OCI-LY1 (cell line): ENCODE results near the gene C1orf56.
"Not testable (repeated sequence)": the region's sequence is repeated elsewhere in the genome, so short reads cannot be mapped to it uniquely, and the experiment has no call there.

Source experiments
- EZH2 ChIP-seq: fragments of 200-600 bp; sonication (generic), shearing (Covaris generic); IDR thresholded peaks from 2 replicates; pipeline ENCODE4 v1.8.0; 2017; ENCODE audit warnings: borderline replicate concordance, mixed run types, mild to moderate bottlenecking, antibody characterized with exemption, low read length, moderate library complexity, mixed read lengths
- TF ChIP-seq, protein P1 (sequence below): fragments of 200-600 bp; sonication (generic), shearing (Covaris generic); IDR thresholded peaks from 2 replicates; pipeline ENCODE4 v1.5.1; 2017; ENCODE audit warnings: mild to moderate bottlenecking, antibody characterized with exemption, low read length, moderate library complexity, mixed read lengths

DNA sequence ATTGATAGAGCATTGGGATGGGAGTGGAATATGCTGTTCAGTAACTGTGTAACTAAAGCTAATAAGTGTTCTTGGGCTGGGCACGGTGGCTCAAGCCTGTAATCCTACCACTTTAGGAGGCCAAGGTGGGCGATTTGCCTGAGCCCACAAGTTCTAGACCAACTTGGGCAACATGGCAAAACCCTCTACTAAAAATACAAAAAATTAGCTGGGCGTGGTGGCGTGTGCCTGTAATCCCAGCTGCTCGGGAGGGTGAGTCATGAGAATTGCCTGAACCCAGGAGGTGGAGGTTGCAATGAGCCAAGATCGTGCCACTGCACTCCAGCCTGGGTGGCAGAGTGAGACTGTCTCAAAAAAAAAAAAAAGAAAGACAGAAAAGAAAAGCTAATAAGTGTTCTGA is 49.9 kb downstream of the C1orf56 start:
- TF ChIP-seq, protein P1, sequence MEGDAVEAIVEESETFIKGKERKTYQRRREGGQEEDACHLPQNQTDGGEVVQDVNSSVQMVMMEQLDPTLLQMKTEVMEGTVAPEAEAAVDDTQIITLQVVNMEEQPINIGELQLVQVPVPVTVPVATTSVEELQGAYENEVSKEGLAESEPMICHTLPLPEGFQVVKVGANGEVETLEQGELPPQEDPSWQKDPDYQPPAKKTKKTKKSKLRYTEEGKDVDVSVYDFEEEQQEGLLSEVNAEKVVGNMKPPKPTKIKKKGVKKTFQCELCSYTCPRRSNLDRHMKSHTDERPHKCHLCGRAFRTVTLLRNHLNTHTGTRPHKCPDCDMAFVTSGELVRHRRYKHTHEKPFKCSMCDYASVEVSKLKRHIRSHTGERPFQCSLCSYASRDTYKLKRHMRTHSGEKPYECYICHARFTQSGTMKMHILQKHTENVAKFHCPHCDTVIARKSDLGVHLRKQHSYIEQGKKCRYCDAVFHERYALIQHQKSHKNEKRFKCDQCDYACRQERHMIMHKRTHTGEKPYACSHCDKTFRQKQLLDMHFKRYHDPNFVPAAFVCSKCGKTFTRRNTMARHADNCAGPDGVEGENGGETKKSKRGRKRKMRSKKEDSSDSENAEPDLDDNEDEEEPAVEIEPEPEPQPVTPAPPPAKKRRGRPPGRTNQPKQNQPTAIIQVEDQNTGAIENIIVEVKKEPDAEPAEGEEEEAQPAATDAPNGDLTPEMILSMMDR, result not testable (repeated sequence)
- not testable (repeated sequence) for TF ChIP-seq EZH2
